GM19099 (cell line): ENCODE data around the gene TAL2.

Source experiments
- POLR2A ChIP-seq: IDR thresholded peaks from 3 replicates; pipeline ENCODE4 v1.6.1; 2011; ENCODE audit warnings: low read depth; ENCODE audit not compliant: insufficient read length; ENCODE audit errors: extremely low read depth

The TAL2 gene

GRCh38 chr9:105662184-105663104 lies at the start of gene TAL2:
Gene TAL2 (plus strand): TSS chr9:105662457. CDS start chr9:105662497, 40 bp downstream.
- TF ChIP-seq POLR2A: no peak

- no peak for TF ChIP-seq POLR2A
Measured at GRCh38 chr9:105621001-105621400, 41.3 kb upstream of the TAL2 start.

GRCh38 chr9:105625088-105625487 lies 37.2 kb upstream of the TAL2 start:
- no peak for TF ChIP-seq POLR2A

GRCh38 chr9:105632807-105633206 lies 29.4 kb upstream of the TAL2 start:
- no peak for TF ChIP-seq POLR2A

GRCh38 chr9:105633411-105633810 lies 28.8 kb upstream of the TAL2 start:
- no peak for TF ChIP-seq POLR2A

GRCh38 chr9:105636331-105636730 lies 25.9 kb upstream of the TAL2 start:
- TF ChIP-seq POLR2A: no peak

GRCh38 chr9:105637787-105638395 lies 24.4 kb upstream of the TAL2 start:
- no peak for TF ChIP-seq POLR2A

- TF ChIP-seq POLR2A: no peak
Measured at GRCh38 chr9:105639936-105640335, 22.3 kb upstream of the TAL2 start.

GRCh38 chr9:105643795-105644194 lies 18.5 kb upstream of the TAL2 start:
- no peak for TF ChIP-seq POLR2A

- no peak for TF ChIP-seq POLR2A
Measured at GRCh38 chr9:105646879-105647594, 15.2 kb upstream of the TAL2 start.

- no peak for TF ChIP-seq POLR2A
Measured at GRCh38 chr9:105647595-105648349, 14.5 kb upstream of the TAL2 start.

- TF ChIP-seq POLR2A: no peak
Measured at GRCh38 chr9:105651806-105652205, 10.5 kb upstream of the TAL2 start.

GRCh38 chr9:105656131-105656921 lies 5.9 kb upstream of the TAL2 start:
- TF ChIP-seq POLR2A: no peak

- TF ChIP-seq POLR2A: no peak
Measured at GRCh38 chr9:105658351-105658750, 3.9 kb upstream of the TAL2 start.
